Right renal pelvis (tissue), 4 donors: ENCODE data around the gene MCAM. TPM values are rescaled to one million over a fixed set of nuclear protein-coding genes. Genes with fewer than 3 reads are reported as not detected.

Experiments used
- DNase-seq, 4 donors: peaks; one replicate each; pipeline ENCODE4 v3.0.0-alpha.2; 2013; ENCODE audit warnings: low read depth in 4 of 4, low spot score in 3 of 4, missing footprints in 1 of 4
- polyA plus RNA-seq, 4 donors: library from polyadenylated mRNA; unstranded; fragments of 120-200 nt; gene quantifications; one replicate each; pipeline ENCODE4 v1.2.1, GENCODE V29; 2013; ENCODE audit not compliant: insufficient read length in 4 of 4

MCAM gene, protein sequence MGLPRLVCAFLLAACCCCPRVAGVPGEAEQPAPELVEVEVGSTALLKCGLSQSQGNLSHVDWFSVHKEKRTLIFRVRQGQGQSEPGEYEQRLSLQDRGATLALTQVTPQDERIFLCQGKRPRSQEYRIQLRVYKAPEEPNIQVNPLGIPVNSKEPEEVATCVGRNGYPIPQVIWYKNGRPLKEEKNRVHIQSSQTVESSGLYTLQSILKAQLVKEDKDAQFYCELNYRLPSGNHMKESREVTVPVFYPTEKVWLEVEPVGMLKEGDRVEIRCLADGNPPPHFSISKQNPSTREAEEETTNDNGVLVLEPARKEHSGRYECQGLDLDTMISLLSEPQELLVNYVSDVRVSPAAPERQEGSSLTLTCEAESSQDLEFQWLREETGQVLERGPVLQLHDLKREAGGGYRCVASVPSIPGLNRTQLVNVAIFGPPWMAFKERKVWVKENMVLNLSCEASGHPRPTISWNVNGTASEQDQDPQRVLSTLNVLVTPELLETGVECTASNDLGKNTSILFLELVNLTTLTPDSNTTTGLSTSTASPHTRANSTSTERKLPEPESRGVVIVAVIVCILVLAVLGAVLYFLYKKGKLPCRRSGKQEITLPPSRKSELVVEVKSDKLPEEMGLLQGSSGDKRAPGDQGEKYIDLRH
- 10 to 100 TPM; 53.1 to 67.4 (median 54.5) TPM for polyA plus RNA-seq

DNA sequence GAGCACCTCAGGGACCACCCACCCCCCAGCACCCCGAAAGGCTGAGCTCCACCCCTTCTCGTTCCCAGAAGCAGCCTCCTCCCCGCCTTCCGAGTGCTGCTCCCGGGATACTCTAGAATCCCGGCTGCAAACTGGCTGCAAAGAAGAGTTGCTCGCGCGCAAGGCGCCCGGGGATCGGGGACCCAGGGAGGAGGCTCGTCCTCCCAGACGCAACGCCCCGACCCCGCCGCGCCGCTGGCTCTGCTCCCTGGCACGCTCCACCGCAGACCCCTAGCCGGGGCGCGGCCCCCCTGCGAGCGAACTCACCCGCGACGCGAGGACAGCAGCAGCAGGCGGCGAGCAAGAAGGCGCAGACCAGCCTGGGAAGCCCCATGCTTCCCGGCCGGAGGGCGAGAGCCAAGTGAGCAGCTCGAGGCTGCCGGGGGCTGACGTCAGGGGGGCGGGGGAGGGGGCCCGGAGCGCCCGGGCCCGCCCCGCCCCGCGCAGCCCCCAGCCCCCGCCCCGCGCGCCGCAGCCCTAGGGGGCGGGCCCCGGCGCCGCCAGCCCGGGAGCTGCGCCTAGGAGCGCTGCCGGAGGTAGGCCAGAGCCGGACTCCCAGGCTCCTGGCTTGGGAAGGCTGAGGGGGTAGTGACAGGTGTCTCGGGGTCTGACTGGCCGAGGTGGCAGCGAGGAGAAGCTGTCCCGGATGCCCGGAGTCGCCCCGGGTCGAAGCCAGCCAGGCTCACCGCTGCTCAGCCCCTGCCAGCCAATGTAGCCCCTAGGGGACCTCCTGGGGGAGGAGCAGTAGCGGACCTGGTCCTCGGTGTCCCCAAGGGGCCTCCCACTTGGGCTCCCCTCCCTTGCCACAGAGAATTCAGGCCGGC lies at the start of gene MCAM:
Gene MCAM, minus strand, starts transcription at position 402 of the 863 bp plus-strand sequence. Its CDS starts 29 bp downstream, at position 373.
- DNase-seq, result no peak

DNA sequence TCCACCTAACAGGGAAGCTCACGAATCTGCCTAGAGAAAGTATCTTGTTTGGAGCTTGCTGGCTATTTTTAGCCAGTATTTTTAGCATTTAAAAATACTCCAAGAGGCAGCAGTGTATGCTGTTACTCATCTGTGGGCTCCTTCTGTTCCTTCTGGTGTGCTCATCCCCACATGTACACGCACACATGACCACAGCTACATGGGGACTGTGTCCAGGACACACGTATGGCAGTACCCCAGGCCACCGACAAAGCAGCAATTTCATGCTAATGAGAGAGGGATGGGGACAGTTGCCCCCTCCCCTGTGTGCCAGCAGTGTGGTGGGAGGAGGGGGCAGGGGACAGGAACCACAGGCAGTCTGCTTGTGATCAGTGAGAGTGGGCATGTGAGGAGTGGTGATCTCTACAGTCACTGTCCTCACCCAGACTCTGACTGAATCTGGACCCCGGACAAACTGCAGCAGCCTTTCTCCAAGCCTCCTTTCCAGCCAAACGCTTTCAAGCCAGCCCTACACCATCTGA lies 48.2 kb upstream of the MCAM start:
- no peak for DNase-seq

DNA sequence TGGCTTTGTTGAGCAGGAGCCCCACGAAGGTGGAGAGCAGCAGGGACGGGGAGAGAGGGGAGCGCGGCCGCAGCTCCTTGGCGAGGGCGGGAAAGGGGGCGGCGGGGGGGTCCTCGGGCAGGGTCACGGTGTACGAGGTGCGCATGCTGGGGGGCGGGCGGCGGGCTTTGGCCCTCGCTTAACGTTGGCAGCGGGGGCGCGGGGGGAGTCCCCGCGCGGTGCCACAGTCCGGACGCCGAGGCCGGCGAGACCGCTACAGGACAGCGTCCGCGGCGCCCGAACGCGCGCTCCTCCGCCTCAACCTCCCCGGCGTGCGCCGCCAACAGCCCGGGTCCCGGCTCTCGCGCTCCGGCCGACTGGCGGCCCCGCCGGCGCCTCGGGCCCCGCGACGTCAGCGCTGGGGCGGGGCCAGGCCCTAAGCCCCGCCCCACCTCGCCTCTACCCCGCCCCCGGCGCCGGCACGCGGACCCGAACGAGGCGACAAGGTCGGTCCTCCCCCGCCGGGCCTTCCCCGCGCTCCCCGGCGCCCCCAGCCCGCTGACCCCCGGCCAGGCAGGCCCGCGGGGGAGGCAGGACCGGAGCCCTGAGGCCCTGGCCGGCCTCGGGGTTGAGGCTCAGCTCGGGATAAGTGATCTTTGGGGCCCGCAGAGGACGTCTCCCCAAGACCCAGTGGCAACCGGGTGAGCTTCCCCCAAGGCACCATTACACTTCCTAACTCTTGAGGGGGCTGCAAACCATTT lies 47.1 kb upstream of the MCAM start:
- DNase-seq, result no peak

DNA sequence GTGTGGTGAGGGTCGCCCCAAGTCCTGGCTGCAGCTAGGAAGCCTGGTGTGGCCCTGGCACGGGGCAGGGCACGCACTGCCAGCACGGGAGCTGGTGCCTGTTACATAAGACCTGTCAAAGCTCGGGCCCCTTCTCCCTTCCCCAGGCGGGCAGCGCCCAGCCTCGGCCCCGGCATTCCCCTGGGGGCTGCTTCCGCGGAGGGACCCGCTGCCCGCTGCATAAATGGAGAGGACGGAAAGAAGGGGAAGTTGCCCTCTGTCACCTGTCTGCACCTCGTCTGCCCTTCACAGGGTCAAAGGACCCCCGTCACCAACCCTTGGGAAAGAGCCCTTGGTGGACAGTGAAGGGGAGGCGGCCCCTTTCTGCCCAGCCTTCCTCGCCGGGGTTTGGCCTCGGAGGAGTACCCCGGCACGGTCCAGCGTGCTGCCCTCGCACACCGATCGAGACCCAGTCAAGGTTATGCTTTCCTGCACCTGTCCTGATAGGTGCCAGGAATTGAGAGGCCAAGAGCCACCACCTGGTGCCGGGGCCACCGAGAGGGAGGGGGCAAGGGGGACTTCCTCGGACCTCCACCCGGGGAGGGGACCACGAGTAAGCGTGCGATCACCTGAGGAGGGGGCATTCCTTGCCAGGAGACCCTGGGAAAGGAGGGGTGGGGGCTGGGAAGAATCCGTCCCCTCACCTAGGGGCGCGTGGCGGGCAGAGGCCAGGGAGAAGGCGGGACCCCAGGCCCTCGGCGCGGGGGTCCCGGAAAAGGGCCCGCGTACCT lies 46.3 kb upstream of the MCAM start:
- DNase-seq, result no peak

DNA sequence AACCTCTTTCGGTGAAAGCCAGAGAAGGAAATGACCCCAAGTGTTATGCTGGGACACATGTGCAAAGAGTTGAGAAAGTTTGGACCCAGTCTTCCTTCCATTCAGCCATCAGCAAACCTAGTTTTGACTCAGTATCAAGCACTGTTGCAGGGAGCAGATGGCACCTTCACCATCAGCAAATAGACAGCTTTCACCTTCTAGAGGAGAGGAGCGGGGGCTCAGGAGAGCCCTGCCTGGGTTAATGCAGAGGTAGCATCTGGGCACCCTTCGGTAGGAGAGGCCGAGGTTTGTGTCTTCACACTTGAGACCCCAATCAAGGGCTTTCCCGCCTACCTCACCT lies 45.8 kb upstream of the MCAM start:
- no peak for DNase-seq

DNA sequence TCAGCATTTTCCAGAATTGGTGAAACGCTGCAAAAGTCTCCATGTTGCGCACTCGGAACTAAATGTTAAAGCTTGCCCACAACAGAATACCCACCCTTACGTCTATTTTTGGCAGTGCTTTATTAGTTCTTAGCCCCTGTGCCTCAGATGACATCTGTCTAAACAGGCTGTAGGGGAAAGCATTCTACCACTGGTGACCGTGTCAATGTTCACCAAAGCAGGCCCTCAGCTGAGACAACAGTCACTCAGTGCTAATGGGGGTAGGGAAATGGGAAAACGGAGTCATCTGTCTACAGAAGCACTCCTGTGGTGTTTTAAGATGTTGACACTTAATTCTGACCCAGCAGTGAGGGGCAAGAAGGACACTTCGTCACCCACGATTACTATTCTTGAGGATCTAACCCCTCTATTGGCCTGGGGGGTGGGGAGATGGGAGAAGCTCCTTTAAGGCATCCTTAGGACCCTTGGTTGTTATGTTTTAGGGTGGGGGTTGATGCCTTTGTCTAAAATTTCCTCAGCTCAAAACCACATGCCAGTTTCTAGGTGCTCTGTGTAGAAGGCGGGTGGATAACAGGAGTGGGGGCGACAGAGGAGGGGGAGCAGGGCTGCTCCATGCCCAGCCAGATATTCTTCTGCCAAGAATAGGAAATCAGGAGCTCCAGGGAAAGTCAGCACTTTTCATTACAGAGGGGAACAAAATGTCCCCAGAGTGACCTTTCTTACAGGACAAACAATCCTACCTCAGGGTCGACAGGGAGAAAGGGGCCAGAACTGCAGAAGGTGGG lies 45.2 kb upstream of the MCAM start:
- DNase-seq, result no peak

DNA sequence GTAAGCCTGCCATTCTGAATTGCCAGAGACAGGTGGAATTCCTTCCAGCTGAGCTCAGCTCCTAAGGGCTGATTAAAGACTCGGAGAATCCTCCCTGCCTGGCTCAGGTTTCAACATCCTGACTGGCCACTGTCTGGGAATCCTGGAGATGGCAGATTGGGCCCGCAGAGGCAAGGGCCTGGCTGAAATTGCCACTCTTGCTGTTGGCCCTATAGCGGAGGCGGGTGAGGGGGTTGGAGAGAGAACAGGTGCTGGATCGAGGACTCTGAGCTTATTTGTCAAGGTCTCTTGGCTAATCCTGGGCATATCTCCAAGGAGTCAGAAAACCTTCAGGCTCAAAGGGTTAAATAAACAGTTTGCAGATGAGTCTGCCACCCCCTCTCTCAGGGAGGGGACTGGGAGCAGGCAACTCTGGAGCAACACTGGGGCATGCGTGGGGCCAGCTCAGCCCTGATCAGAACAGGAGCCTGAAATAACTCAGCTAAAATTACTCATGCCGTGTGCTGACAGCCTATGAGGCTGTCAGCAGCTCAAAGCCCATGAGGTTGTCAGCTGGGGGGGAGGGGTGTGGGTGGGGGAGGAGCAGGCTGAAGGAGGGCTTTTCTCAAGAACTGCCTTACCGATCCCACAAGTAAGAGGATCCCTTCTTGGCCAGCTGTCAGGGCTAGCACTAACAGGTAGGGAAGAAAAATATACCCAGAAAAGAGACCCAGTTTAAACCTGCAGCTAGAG lies 44.3 kb upstream of the MCAM start:
- DNase-seq, result peak in 1 of 4 donors; percentile 50

DNA sequence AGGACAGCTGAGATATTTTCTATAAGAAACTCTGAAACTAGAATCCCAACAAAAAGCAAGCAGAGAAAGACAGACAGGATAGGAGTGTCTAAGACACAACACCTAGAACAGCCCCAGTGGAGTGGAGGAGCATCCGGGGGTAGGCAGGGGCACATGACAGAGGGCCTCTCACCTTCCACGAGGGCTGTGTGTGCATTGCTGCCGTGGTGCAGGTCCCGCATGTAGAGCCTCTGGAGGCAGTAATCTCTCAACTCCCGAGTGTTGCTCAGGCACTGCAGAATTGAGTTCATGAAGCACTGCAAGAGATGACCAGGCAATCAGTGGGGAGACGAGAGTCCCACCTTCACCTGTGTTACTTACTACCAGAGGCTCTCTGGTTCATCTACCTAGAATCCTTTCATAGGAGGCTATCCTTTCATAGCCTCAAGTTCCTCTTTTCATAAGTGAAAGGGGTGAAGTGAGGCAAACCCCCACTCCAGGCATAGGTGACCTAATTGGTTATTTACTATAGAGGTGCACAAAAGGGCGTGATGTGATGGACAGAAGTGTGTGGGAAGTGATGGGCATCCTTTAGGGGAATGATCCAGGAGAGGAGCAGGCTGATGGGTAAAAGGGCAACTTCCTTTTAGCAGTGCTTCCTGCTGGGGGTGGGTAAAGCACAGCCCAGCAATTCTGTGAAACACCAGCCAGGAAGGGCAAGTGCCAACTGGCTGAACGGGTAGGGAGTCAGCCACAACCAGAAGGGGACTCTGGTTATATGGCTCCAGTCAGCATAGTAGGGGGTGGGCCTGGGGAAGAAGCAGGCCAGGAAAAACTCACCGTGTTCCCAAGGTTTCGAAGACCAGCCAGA lies 42.7 kb upstream of the MCAM start:
- no peak for DNase-seq

DNA sequence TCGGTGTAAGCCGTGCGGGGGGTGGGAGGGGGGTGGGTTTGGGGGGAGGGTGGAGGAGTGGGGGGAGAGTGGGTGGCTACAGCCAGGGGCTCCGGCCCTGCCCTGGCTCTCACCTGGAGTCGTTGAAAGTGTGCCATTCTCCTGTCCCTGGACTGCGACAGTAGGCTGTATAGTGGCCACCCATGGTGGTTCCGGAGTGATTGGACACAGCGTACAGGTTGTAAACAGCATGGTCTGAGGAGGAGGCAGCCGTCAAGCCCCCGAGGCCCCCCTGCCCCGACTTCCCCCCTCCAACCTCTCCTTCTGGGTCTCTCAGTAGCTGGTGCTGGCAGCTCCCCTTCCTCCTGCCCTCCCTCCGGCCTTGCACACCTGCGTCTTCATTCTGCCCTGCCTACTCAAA lies 40.1 kb upstream of the MCAM start:
- no peak for DNase-seq

DNA sequence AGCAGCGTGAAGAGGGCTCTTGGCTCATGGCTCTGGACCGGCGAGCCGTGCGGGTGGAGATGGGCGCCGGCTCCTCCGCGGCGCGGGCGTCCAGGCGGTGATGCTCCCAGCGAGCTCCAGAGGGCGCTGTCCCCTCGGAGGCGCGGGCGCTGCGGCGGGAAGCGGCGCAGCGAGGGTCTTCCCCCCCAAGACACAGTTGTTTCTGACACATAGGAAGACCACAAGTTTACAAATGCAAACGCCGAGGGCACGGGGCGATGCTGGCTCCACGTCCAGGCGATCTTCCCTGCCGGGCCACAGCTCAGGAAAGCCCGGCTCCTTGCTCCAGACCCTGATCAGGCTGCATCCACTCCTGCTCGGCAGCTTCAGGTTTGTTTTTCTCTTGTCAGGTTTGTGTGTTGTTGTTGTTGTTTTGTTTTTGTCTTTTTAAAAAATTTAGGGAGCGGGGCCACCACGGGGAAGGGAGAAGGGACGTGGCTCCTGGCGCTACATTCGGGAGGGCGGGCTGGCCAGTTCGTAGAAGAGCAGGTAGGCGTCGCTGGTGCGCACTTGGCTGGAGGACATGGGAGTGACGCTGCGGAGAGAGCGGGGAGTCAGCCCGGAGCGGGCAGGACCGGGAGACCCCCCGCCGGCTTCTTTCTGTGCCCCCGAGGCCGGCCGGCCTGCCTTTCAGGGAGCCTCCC lies 39.6 kb upstream of the MCAM start:
- peak in 1 of 4 donors; percentile 69 for DNase-seq

DNA sequence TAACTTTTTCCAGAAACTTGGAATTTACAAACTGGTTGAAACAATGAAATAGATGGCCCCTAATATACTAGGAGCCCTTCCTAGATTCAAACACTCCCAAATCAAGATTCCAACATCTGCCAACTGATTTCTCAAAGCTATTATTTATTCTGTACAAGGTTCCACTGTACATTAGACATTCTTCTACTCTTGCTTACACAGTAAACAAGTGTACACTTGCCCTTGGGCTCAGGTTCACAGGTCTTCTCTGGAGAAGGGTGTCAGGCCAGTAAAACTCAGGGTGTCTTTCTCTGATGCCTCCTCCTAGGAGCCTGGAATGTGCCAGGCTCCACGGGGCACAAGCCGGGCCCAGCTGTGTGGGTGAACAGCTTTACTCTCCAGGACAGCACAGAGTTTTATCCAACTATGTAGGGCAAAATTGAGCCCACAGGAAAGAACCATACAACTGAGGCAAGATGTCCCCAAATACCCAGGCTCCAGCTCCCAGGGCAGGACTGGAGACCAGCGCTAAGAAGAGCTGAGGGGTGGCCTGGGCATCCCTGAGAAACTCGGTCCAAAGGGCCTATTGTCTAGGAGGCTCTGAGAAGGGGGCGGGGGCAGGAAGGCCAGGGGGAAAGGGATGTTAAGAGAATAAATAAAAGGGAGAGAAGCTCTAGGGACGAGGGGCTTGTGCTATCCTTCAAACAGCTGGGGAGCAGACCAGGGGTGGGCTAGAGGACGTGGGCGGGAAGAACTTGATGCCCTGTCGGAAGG lies 38.3 kb upstream of the MCAM start:
- DNase-seq, result no peak

DNA sequence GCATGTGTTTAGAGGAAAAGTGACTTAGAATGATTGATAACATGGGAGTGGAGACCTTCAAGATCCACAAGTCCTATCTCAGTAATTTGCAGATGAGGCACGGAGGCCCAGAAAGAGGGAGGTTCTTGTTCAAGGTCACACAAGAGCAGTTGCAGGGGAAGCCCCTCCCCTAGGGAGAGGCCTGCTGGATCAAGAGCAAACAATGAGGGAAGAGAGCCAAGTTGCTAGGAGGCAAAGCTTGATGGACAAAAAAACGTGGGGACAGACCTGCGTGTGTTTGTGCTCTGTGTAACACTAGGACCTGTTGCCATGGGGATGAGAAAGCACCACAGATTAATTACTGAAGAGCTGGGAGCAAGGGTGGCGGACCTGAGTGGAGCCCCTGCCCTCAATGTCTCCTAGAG lies 35.9 kb upstream of the MCAM start:
- DNase-seq, result no peak

DNA sequence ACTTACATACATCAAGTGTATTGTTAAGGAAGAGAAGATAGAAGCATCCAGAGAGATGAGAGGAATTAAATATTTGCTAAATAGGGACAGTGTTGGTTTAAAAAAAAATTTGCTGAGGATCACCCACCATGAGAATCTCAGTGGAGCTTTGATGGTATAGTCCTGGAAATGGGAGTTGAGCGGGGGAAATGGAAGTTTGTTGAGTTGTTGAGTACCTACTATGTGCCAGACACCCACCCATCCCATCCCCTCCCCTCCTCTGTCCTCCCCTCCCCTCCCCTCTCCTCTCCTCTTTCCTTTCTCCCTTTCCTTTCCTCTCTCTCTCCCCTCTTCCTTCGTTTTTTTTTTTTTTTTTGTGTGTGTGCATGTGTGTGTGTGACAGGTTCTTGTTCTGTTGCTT lies 34.3 kb upstream of the MCAM start:
- no peak for DNase-seq

DNA sequence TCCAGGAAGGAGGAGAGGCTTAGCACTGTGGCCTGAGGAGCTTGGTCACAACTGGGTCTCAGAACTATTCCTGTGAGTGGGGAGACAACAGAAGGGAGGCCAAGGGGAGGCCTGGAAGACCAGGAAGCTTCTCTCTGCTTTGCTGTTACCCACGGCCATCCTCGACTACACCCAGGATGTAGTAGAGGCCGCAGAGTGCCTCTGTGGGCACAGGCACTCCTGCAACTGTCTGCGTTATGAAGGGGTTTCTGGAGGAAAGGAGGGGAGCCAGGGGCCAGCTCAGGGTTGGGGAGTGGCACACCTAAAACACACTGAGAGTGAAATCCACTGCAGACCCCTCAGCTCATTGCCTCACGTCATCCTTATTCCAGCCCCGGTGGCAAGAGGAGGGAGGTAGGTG lies 33.4 kb upstream of the MCAM start:
- no peak for DNase-seq

DNA sequence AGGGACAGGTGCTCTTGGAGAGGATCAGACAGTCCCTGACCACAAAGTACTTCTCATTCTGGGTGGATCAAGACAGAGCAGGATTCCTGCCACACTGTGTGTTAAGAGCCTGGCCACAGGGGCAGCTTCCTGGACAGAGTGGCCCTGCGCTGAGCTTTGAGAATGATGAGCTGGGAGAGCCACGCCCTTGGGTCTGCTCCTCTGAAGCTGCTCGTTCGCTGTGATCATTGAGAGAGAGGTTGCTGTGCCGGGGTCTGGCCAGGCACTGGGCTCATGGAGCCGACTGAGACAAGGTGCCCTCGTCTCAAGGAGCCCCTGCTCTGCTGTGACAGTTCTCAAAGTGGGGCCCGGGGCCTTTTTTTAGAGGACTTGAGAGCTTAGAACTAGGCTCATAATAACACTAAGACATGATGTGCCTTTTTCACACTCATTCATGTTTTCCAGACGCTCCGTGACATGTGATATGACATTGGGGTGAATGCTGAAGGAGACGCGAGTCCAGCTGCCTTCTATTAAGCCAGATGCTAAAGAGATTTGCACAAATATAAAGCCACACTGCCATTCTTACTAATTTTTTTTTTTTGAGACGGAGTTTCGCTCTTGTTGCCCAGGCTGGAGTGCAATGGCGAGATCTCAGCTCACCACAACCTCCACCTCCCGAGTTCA lies 31.1 kb upstream of the MCAM start:
- DNase-seq, result no peak
